Neuronal stem cell (in vitro differentiated cells): ENCODE data around the gene DYNLT5.
"Not testable (repeated sequence)": the region's sequence is repeated elsewhere in the genome, so short reads cannot be mapped to it uniquely, and the experiment has no call there.

Experiments used
- DNase-seq: peaks from one replicate; pipeline ENCODE4 v3.0.0-alpha.2; 2013; ENCODE audit warnings: low spot score
- H2AFZ ChIP-seq: one replicate; pipeline ENCODE4 v1.6.1; 2013; ENCODE audit warnings: mild to moderate bottlenecking, low read length, inconsistent platforms
- H2AK5ac ChIP-seq: 2 replicates; pipeline ENCODE4 v1.6.1; 2013; ENCODE audit warnings: low read depth, mild to moderate bottlenecking, inconsistent platforms, low read length, moderate library complexity, mixed read lengths
- H2BK120ac ChIP-seq: 2 replicates; pipeline ENCODE4 v1.6.1; 2013; ENCODE audit warnings: low read depth, mild to moderate bottlenecking, inconsistent platforms, low read length, moderate library complexity, mixed read lengths
- H2BK12ac ChIP-seq: one replicate; pipeline ENCODE4 v1.6.1; 2013; ENCODE audit warnings: low read length, inconsistent platforms
- H2BK15ac ChIP-seq: 2 replicates; pipeline ENCODE4 v1.6.1; 2013; ENCODE audit warnings: mild to moderate bottlenecking, low read length, inconsistent platforms, mixed read lengths
- H2BK5ac ChIP-seq: one replicate; pipeline ENCODE4 v1.6.1; 2013; ENCODE audit warnings: inconsistent platforms, mild to moderate bottlenecking, low read length, moderate library complexity
- H3K14ac ChIP-seq: one replicate; pipeline ENCODE4 v1.6.1; 2013; ENCODE audit warnings: low read length, inconsistent platforms
- H3K18ac ChIP-seq: 2 replicates; pipeline ENCODE4 v1.6.1; 2013; ENCODE audit warnings: low read length, inconsistent platforms
- H3K23ac ChIP-seq: 2 replicates; pipeline ENCODE4 v1.6.1; 2013; ENCODE audit warnings: low read depth, mild to moderate bottlenecking, mixed read lengths, low read length, inconsistent platforms; ENCODE audit not compliant: poor library complexity
- H3K27ac ChIP-seq: replicated peaks from 3 replicates; pipeline ENCODE4 v1.5.1; 2013; ENCODE audit warnings: low read length, inconsistent platforms
- H3K27me3 ChIP-seq, 3 experiments: 2 replicates each; pipeline ENCODE4 v1.6.1; 2013; ENCODE audit warnings: low read length in 3 of 3, mild to moderate bottlenecking in 2 of 3, inconsistent platforms in 1 of 3, low read depth in 1 of 3, mixed read lengths in 1 of 3, moderate library complexity in 1 of 3; ENCODE audit not compliant: control insufficient read depth in 3 of 3, insufficient read depth in 3 of 3
- H3K36me3 ChIP-seq, 2 donors: replicated peaks in 1 of 2; 2 replicates each; pipeline ENCODE4 v1.6.1; 2013; ENCODE audit warnings: low read length in 2 of 2; ENCODE audit not compliant: control insufficient read depth in 2 of 2, insufficient read depth in 2 of 2
- H3K4ac ChIP-seq: 2 replicates; pipeline ENCODE4 v1.6.1; 2013; ENCODE audit warnings: inconsistent platforms, mild to moderate bottlenecking, low read length, moderate library complexity
- H3K4me1 ChIP-seq, 2 donors: 1 replicate in 1 of 2; 2 replicates in 1 of 2; pipeline ENCODE4 v1.6.1; 2013; ENCODE audit warnings: low read length in 2 of 2, low read depth in 1 of 2; ENCODE audit not compliant: control insufficient read depth in 2 of 2, insufficient read depth in 1 of 2
- H3K4me2 ChIP-seq: one replicate; pipeline ENCODE4 v1.6.1; 2013; ENCODE audit warnings: mild to moderate bottlenecking, low read length, inconsistent platforms; ENCODE audit not compliant: insufficient read depth, poor library complexity, severe bottlenecking
- H3K4me3 ChIP-seq, 2 donors: 2 replicates each; pipeline ENCODE4 v1.5.1; 2013; ENCODE audit warnings: low read length in 2 of 2, mild to moderate bottlenecking in 2 of 2, inconsistent platforms in 1 of 2, moderate library complexity in 1 of 2
- H3K79me1 ChIP-seq: one replicate; pipeline ENCODE4 v1.6.1; 2013; ENCODE audit warnings: low read depth, mild to moderate bottlenecking, inconsistent platforms, low read length, moderate library complexity
- H3K9ac ChIP-seq: one replicate; pipeline ENCODE4 v1.6.1; 2013; ENCODE audit warnings: mild to moderate bottlenecking, low read depth, low read length, inconsistent platforms; ENCODE audit not compliant: poor library complexity
- H3K9me3 ChIP-seq, 2 donors: replicated peaks in 1 of 2; 2 replicates each; pipeline versions ENCODE3 to v1.6.1; 2013; ENCODE audit warnings: low read length in 2 of 2, mild to moderate bottlenecking in 2 of 2, inconsistent platforms in 1 of 2, low read depth in 1 of 2, mixed read lengths in 1 of 2, moderate library complexity in 1 of 2; ENCODE audit not compliant: control insufficient read depth in 2 of 2, insufficient read depth in 1 of 2
- H4K8ac ChIP-seq: one replicate; pipeline ENCODE4 v1.6.1; 2013; ENCODE audit warnings: low read depth, mild to moderate bottlenecking, inconsistent platforms, low read length, moderate library complexity
- H4K91ac ChIP-seq: one replicate; pipeline ENCODE4 v1.6.1; 2013; ENCODE audit warnings: low read length, low read depth, mild to moderate bottlenecking, inconsistent platforms; ENCODE audit not compliant: poor library complexity
- WGBS, 2 donors: extraction: QIAGEN DNeasy Blood & Tissue Kit; methylation state at CpG; one replicate each; pipeline ENCODE4 v1.1.7; 2013; ENCODE audit warnings: missing lambda C conversion rate in 2 of 2, mixed read lengths in 1 of 2; ENCODE audit not compliant: insufficient read length in 2 of 2, insufficient replicate concordance in 1 of 2; ENCODE audit errors: extremely low coverage in 2 of 2; 5-methylcytosine and 5-hydroxymethylcytosine counted together

The DYNLT5 gene

GRCh38 chr1:66728716-66729115 lies 23.5 kb upstream of the DYNLT5 start:
- not testable (repeated sequence) for H2BK5ac ChIP-seq, H2BK120ac ChIP-seq, H2AFZ ChIP-seq, H4K91ac ChIP-seq, H3K14ac ChIP-seq, H2AK5ac ChIP-seq, H3K9ac ChIP-seq, H3K4me2 ChIP-seq, H3K9me3 ChIP-seq, H3K79me1 ChIP-seq, H3K4ac ChIP-seq, H3K36me3 ChIP-seq, H3K4me1 ChIP-seq, H3K27ac ChIP-seq, H2BK12ac ChIP-seq, H4K8ac ChIP-seq, H3K23ac ChIP-seq, H3K18ac ChIP-seq, H2BK15ac ChIP-seq, DNase-seq, H3K4me3 ChIP-seq, H3K27me3 ChIP-seq

- WGBS, 2 donors = no CpG with 5 or more reads among the region's 6 CpGs
- Histone ChIP-seq H2BK15ac (no peak overlapping the region), H3K36me3 (no peaks in the 10 kb centered on the region), H3K4me3 (no peak overlapping the region), H3K4me2 (no peak overlapping the region), H3K4ac (no peak overlapping the region), H2BK120ac (no peak overlapping the region), H3K9me3 (no peaks in the 10 kb centered on the region), H3K27ac (no peak overlapping the region), H4K8ac (no peak overlapping the region), H3K9ac (no peak overlapping the region), H2AFZ (no peak overlapping the region), H3K18ac (no peak overlapping the region), H3K79me1 (no peaks in the 10 kb centered on the region), H3K23ac (no peak overlapping the region), H3K14ac (no peak overlapping the region), H3K4me1 (peaks cover 0 to 2% of the 10 kb centered on the region in 2 donors), H2AK5ac (no peak overlapping the region), H4K91ac (no peak overlapping the region), H2BK5ac (no peak overlapping the region), H3K27me3 (peaks cover 0 to 6% (median 0%) of the 10 kb centered on the region in 3 experiments), H2BK12ac (no peak overlapping the region)
- DNase-seq = no peak
These were observed 23.1 kb upstream of the DYNLT5 start for GRCh38 chr1:66729119-66729518.

- Histone ChIP-seq H4K8ac (no peak overlapping the region), H2BK120ac (no peak overlapping the region), H3K4me1 (peaks cover 0 to 2% of the 10 kb centered on the region in 2 donors), H3K14ac (no peak overlapping the region), H3K4ac (no peak overlapping the region), H3K18ac (no peak overlapping the region), H3K79me1 (no peaks in the 10 kb centered on the region), H2BK5ac (no peak overlapping the region), H3K23ac (no peak overlapping the region), H3K27ac (no peak overlapping the region), H3K4me3 (no peak overlapping the region), H3K9me3 (no peaks in the 10 kb centered on the region), H2BK15ac (no peak overlapping the region), H2AFZ (no peak overlapping the region), H2AK5ac (no peak overlapping the region), H2BK12ac (no peak overlapping the region), H3K27me3 (peaks cover 0 to 6% (median 0%) of the 10 kb centered on the region in 3 experiments), H3K4me2 (no peak overlapping the region), H3K9ac (no peak overlapping the region), H3K36me3 (no peaks in the 10 kb centered on the region), H4K91ac (no peak overlapping the region)
- WGBS, 2 donors = no CpG with 5 or more reads among the region's 3 CpGs
- no peak for DNase-seq
These were observed 22.7 kb upstream of the DYNLT5 start for GRCh38 chr1:66729523-66729922.

- H3K14ac ChIP-seq = no peak overlapping the region
- H3K27ac ChIP-seq = no peak overlapping the region
- peaks cover 0 to 2% of the 10 kb centered on the region in 2 donors for H3K4me1 ChIP-seq
- no peak overlapping the region for H3K9ac ChIP-seq
- no peaks in the 10 kb centered on the region for H3K36me3 ChIP-seq
- H4K91ac ChIP-seq = no peak overlapping the region
- no peak for DNase-seq
- H2AFZ ChIP-seq = no peak overlapping the region
- no peak overlapping the region for H2BK120ac ChIP-seq
- no peak overlapping the region for H2AK5ac ChIP-seq
- no peak overlapping the region for H3K4ac ChIP-seq
- no peaks in the 10 kb centered on the region for H3K79me1 ChIP-seq
- H2BK12ac ChIP-seq = no peak overlapping the region
- no peak overlapping the region for H3K18ac ChIP-seq
- no peaks in the 10 kb centered on the region for H3K9me3 ChIP-seq
- no peak overlapping the region for H2BK5ac ChIP-seq
- no peak overlapping the region for H3K4me3 ChIP-seq
- H3K27me3 ChIP-seq = peaks cover 0 to 6% (median 0%) of the 10 kb centered on the region in 3 experiments
- no peak overlapping the region for H3K23ac ChIP-seq
- no CpG with 5 or more reads among the region's 2 CpGs for WGBS, 2 donors
- no peak overlapping the region for H2BK15ac ChIP-seq
- no peak overlapping the region for H3K4me2 ChIP-seq
- no peak overlapping the region for H4K8ac ChIP-seq
These were observed 21.8 kb upstream of the DYNLT5 start for GRCh38 chr1:66730462-66730861.
